Measurements from ENCODE around the gene XCR1. TPM values are rescaled to one million over a fixed set of nuclear protein-coding genes. Genes with fewer than 3 reads are reported as not detected.

XCR1 gene
- total and polyA plus RNA-seq, 4 donors: not detected

GRCh38 chr3:45968149-45968548, 59.1 kb downstream of the XCR1 start:
- Histone ChIP-seq H3K27ac (ENCODE audit: low read depth, low read length) (no peak overlapping the region), H3K27me3 (ENCODE audit: control insufficient read depth, insufficient read depth, low read length) (no peaks in the 10 kb centered on the region), H3K9me3 (ENCODE audit: control insufficient read depth, insufficient read depth, low read length) (no peaks in the 10 kb centered on the region), H3K4me3 (ENCODE audit: low read depth, low read length) (no peak overlapping the region), H3K4me1 (ENCODE audit: control insufficient read depth, insufficient read depth, low read length) (peaks cover 24% of the 10 kb centered on the region), H3K36me3 (ENCODE audit: control insufficient read depth, insufficient read depth, low read length) (peaks cover 44% of the 10 kb centered on the region)
- WGBS (ENCODE audit: insufficient coverage): 94% methylated on average over 9 of the region's 9 CpGs
- DNase-seq (ENCODE audit: low read depth in 4 of 6, low spot score in 6 of 6): no peak

GRCh38 chr3:45967724-45968123, 59.6 kb downstream of the XCR1 start:
- Histone ChIP-seq H3K4me3 (ENCODE audit: low read depth, low read length) (no peak overlapping the region), H3K27me3 (ENCODE audit: control insufficient read depth, insufficient read depth, low read length) (no peaks in the 10 kb centered on the region), H3K27ac (ENCODE audit: low read depth, low read length) (no peak overlapping the region), H3K9me3 (ENCODE audit: control insufficient read depth, insufficient read depth, low read length) (no peaks in the 10 kb centered on the region), H3K36me3 (ENCODE audit: control insufficient read depth, insufficient read depth, low read length) (peaks cover 44% of the 10 kb centered on the region), H3K4me1 (ENCODE audit: control insufficient read depth, insufficient read depth, low read length) (peaks cover 24% of the 10 kb centered on the region)
- 77% methylated on average over 8 of the region's 8 CpGs for WGBS (ENCODE audit: insufficient coverage)
- DNase-seq (ENCODE audit: low read depth in 4 of 6, low spot score in 6 of 6): no peak

Other genes with a start within 250 kb of the XCR1 start
- gene SLC6A20, start 230.9 kb downstream of the XCR1 start, total RNA-seq: 100 to 1,000 TPM in 1 of 2 donors, 10 to 100 TPM in 1; 19.0 to 110 TPM
- 10 to 100 TPM in 1 of 2 donors, 1 to 10 TPM in 1; 1.9 to 24.7 TPM for gene SLC6A20, start 230.9 kb downstream of the XCR1 start, polyA plus RNA-seq (ENCODE audit: insufficient read length in 2 of 2)
- gene LZTFL1, start 185.4 kb downstream of the XCR1 start, total RNA-seq: 10 to 100 TPM; 28.8 to 46.5 TPM
- 10 to 100 TPM; 25.9 to 34.0 TPM for gene LZTFL1, start 185.4 kb downstream of the XCR1 start, polyA plus RNA-seq (ENCODE audit: insufficient read length in 2 of 2)
- gene CCR9, start 140.9 kb downstream of the XCR1 start, total RNA-seq: 1 to 10 TPM in 1 of 2 donors, under 1 TPM in 1; 0.30 to 2.0 TPM
- gene CCR9, start 140.9 kb downstream of the XCR1 start, polyA plus RNA-seq (ENCODE audit: insufficient read length in 2 of 2): under 1 TPM; 0.19 to 0.51 TPM
- gene CXCR6, start 84.0 kb downstream of the XCR1 start, total RNA-seq: under 1 TPM in 1 of 2 donors, not detected in 1; 0.30 TPM
- gene CXCR6, start 84.0 kb downstream of the XCR1 start, polyA plus RNA-seq (ENCODE audit: insufficient read length in 2 of 2): under 1 TPM; 0.10 to 0.14 TPM
- gene FYCO1, start 31.7 kb downstream of the XCR1 start, total RNA-seq: 10 to 100 TPM in 1 of 2 donors, 1 to 10 TPM in 1; 8.9 to 16.0 TPM
- gene FYCO1, start 31.7 kb downstream of the XCR1 start, polyA plus RNA-seq (ENCODE audit: insufficient read length in 2 of 2): 1 to 10 TPM; 6.6 to 7.3 TPM
- gene CCR1, start 180.8 kb upstream of the XCR1 start, total RNA-seq: 1 to 10 TPM; 5.2 to 7.1 TPM
- gene CCR1, start 180.8 kb upstream of the XCR1 start, polyA plus RNA-seq (ENCODE audit: insufficient read length in 2 of 2): 1 to 10 TPM; 3.0 to 5.9 TPM
- under 1 TPM in 1 of 2 donors, not detected in 1; 0.20 TPM for gene CCR3, start 215.0 kb upstream of the XCR1 start, total RNA-seq
- gene CCR3, start 215.0 kb upstream of the XCR1 start, polyA plus RNA-seq (ENCODE audit: insufficient read length in 2 of 2): not detected

All from spinal cord (tissue), 10 donors.